Astrocyte (in vitro differentiated cells and primary cell): Measurements from ENCODE around the gene COA8. TPM values are rescaled to one million over a fixed set of nuclear protein-coding genes. Genes with fewer than 3 reads are reported as not detected.

Source experiments
- DNase-seq: peaks from one replicate; pipeline ENCODE4 v3.0.0-alpha.2; 2010; ENCODE audit warnings: low read depth
- FAIRE-seq: peaks from 2 replicates; lab custom pipeline; 2011; peaks lifted over from hg19 to GRCh38; lab: Jason Lieb, UNC
- H2AFZ ChIP-seq: 2 replicates; pipeline ENCODE4 v1.6.0; 2012; ENCODE audit warnings: low read depth, low read length, inconsistent platforms
- H3K27ac ChIP-seq: 2 replicates; pipeline ENCODE4 v1.5.1; 2011; ENCODE audit warnings: low read depth, low read length, inconsistent platforms
- H3K27me3 ChIP-seq: 2 replicates; pipeline ENCODE4 v1.6.0; 2011; ENCODE audit warnings: low read length, inconsistent platforms; ENCODE audit not compliant: insufficient read depth
- H3K36me3 ChIP-seq: 2 replicates; pipeline ENCODE4 v1.5.1; 2011; ENCODE audit warnings: low read length, inconsistent platforms; ENCODE audit not compliant: insufficient read depth
- H3K4me1 ChIP-seq: 2 replicates; pipeline ENCODE4 v1.5.1; 2011; ENCODE audit warnings: low read length, inconsistent platforms; ENCODE audit not compliant: insufficient read depth
- H3K4me2 ChIP-seq: 2 replicates; pipeline ENCODE4 v1.6.0; 2012; ENCODE audit warnings: low read length, inconsistent platforms
- H3K4me3 ChIP-seq: 2 replicates; pipeline ENCODE4 v1.5.1; 2011; ENCODE audit warnings: low read depth, mild to moderate bottlenecking, low read length, inconsistent platforms; ENCODE audit not compliant: insufficient read depth
- H3K79me2 ChIP-seq: 2 replicates; pipeline ENCODE4 v1.6.0; 2012; ENCODE audit warnings: mild to moderate bottlenecking, low read length, inconsistent platforms; ENCODE audit not compliant: insufficient read depth
- H3K9ac ChIP-seq: 2 replicates; pipeline ENCODE4 v1.6.0; 2012; ENCODE audit warnings: mild to moderate bottlenecking, low read length, inconsistent platforms
- H3K9me3 ChIP-seq: 2 replicates; pipeline ENCODE4 v1.5.1; 2012; ENCODE audit warnings: low read depth, mild to moderate bottlenecking, low read length, inconsistent platforms; ENCODE audit not compliant: insufficient read depth
- H4K20me1 ChIP-seq: 2 replicates; pipeline ENCODE4 v1.6.0; 2012; ENCODE audit warnings: low read length, inconsistent platforms; ENCODE audit not compliant: insufficient read depth
- H3K27ac Mint-ChIP-seq: one replicate; pipeline ENCODE4 v1.8.0; 2021; ENCODE audit warnings: mild to moderate bottlenecking, mixed read lengths; ENCODE audit not compliant: unreplicated experiment
- H3K27me3 Mint-ChIP-seq: one replicate; pipeline ENCODE4 v1.8.0; 2021; ENCODE audit warnings: low read depth, mixed read lengths; ENCODE audit not compliant: unreplicated experiment
- H3K36me3 Mint-ChIP-seq: one replicate; pipeline ENCODE4 v1.8.0; 2021; ENCODE audit warnings: low read depth, mixed read lengths; ENCODE audit not compliant: unreplicated experiment
- H3K4me1 Mint-ChIP-seq: one replicate; pipeline ENCODE4 v1.8.0; 2021; ENCODE audit warnings: low read depth, mixed read lengths; ENCODE audit not compliant: unreplicated experiment
- H3K4me3 Mint-ChIP-seq: one replicate; pipeline ENCODE4 v1.8.0; 2021; ENCODE audit warnings: mild to moderate bottlenecking, moderate library complexity, mixed read lengths; ENCODE audit not compliant: unreplicated experiment
- H3K9me3 Mint-ChIP-seq: one replicate; pipeline ENCODE4 v1.8.0; 2021; ENCODE audit warnings: mild to moderate bottlenecking, mixed read lengths; ENCODE audit not compliant: unreplicated experiment
- CTCF ChIP-seq: IDR thresholded peaks from 2 replicates; pipeline ENCODE4 v1.5.1; 2011; ENCODE audit warnings: low read depth, mild to moderate bottlenecking, inconsistent platforms, low read length, moderate library complexity; ENCODE audit not compliant: insufficient read depth
- EZH2 ChIP-seq: IDR thresholded peaks from 2 replicates; pipeline ENCODE4 v1.6.1; 2012; ENCODE audit warnings: mild to moderate bottlenecking, low read length, inconsistent platforms; ENCODE audit not compliant: insufficient read depth
- total RNA-seq: library from RNA; stranded (reverse); gene quantifications from 2 replicates; pipeline ENCODE4 v1.2.1, GENCODE V29; 2021

COA8 gene
- total RNA-seq, 1 donor from 2014 or later: 56.2 TPM

DNA sequence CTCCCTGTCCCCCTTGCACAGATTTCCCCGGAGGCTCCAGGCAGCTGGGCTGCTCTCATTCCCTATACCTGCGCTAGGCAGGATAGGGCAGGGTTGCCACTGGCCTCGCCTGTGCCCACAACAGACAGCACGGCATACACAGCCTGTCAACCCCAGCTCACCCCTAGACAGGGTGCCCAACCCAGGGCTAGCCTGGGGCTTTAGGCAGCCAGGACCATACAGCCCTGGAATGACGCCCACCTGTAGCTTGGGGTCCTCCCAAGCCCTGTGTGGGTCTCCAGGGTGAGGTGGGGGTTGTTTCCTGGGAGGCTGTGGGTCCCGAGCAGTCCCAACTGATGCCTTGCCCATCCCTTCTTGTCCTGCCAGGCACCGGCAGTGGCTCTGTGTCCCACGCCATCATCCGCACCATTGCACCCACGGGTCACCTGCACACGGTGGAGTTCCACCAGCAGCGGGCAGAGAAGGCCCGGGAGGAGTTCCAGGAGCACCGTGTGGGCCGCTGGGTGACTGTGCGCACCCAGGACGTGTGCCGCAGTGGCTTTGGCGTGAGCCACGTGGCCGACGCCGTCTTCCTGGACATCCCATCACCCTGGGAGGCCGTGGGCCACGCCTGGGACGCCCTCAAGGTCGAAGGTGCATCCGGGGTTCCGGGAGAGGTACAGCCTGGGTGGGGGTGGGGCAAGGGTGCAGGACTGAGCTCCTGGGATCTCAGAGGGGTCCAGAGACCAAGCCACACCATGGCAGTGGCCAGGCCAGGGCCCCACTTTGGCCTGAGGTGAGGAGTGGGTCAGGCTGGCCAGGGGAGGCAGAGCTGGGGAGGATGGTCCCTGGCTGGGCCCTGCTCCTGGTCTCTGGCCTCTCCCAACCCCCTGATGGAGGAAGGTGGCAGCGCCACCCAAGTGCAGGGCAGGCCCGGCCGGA is 30.3 kb upstream of the COA8 start:
- Histone ChIP-seq H2AFZ (no peak overlapping the region), H3K79me2 (peaks cover 37% of the 10 kb centered on the region), H3K36me3 (no peaks in the 10 kb centered on the region), H3K27ac (no peak overlapping the region), H4K20me1 (peaks cover 47% of the 10 kb centered on the region), H3K4me1 (peaks cover 20% of the 10 kb centered on the region), H3K9me3 (no peaks in the 10 kb centered on the region), H3K4me3 (no peak overlapping the region), H3K9ac (no peak overlapping the region), H3K27me3 (no peaks in the 10 kb centered on the region), H3K4me2 (no peak overlapping the region)
- Mint-ChIP-seq H3K9me3 (no peaks in the 10 kb centered on the region), H3K36me3 (peaks cover 7% of the 10 kb centered on the region), H3K4me3 (no peak overlapping the region), H3K27me3 (no peaks in the 10 kb centered on the region), H3K27ac (no peak overlapping the region), H3K4me1 (peaks cover 13% of the 10 kb centered on the region)
- DNase-seq (no peak), FAIRE-seq (no peak)
- TF ChIP-seq CTCF (no peak), EZH2 (no peak)

DNA sequence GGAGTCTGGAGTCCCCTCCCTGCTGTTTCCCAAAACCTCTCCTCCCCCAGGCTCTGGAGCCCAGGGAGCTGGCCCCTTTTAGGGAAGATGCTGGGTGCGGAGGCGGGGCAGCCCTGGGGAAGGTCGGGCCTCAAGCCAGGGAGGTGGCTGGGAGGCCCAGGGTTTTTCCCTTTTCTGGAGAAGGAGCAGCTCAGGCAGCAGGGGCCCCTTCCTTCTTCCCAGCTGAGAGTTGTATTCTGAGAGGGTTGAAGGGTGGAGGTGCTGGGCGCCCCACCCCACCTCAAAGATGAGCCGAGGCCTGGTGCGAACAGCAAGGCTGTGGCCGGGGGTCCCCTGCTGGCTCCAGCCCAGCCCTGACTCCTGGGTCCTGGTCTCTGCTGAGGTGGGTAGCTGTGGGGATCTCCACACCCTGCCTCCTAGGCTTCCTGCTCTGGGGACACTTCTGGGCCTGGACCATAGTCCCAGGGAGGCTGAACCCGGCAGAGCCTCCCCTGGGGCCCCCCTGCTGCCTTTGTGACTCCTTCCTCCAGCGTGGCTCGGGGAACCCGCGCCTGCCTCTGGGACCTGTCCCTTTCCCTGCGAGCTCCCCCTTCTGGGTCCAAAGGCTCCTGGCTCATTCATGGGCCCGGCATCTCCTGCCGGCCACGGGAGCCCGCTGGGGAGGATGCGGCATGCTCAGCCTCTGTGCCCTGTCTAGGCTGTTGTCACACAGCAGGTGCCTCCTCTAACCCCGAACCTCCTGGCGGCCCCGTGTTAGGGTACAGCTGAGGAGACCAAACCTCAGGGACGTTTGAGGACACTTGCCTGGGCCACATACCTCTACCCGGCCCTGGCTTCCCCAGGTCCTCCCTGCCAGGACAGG is 29.4 kb upstream of the COA8 start:
- no peak for TF ChIP-seq CTCF
- TF ChIP-seq EZH2: no peak
- H3K36me3 Mint-ChIP-seq: peaks cover 6% of the 10 kb centered on the region
- no peak overlapping the region for H3K27ac Mint-ChIP-seq
- Histone ChIP-seq H3K9me3 (no peaks in the 10 kb centered on the region), H3K4me2 (no peak overlapping the region), H3K4me1 (peaks cover 13% of the 10 kb centered on the region), H3K36me3 (no peaks in the 10 kb centered on the region), H2AFZ (no peak overlapping the region), H3K4me3 (no peak overlapping the region), H3K9ac (no peak overlapping the region), H3K27ac (no peak overlapping the region), H3K79me2 (peaks cover 37% of the 10 kb centered on the region), H3K27me3 (no peaks in the 10 kb centered on the region), H4K20me1 (peaks cover 47% of the 10 kb centered on the region)
- no peak overlapping the region for H3K4me3 Mint-ChIP-seq
- H3K9me3 Mint-ChIP-seq: no peaks in the 10 kb centered on the region
- no peak for FAIRE-seq
- H3K27me3 Mint-ChIP-seq: no peaks in the 10 kb centered on the region
- DNase-seq: no peak
- peaks cover 10% of the 10 kb centered on the region for H3K4me1 Mint-ChIP-seq
